Neutrophil (primary cell): ENCODE data around the gene UBE2D2.

Experiments used
- H3K27ac ChIP-seq: fragments of 200-600 bp; sonication (generic); 2 replicates; pipeline ENCODE4 v1.5.1; 2016; ENCODE audit warnings: mild to moderate bottlenecking, moderate library complexity
- H3K27me3 ChIP-seq: fragments of 200-600 bp; sonication (generic); 2 replicates; pipeline ENCODE4 v1.6.0; 2016; ENCODE audit warnings: mild to moderate bottlenecking
- H3K36me3 ChIP-seq: fragments of 200-600 bp; sonication (generic); 2 replicates; pipeline ENCODE4 v1.5.1; 2017
- H3K4me1 ChIP-seq, 2 experiments: fragments of 200-600 bp in 1 of 2; sonication (generic) in 1 of 2; 1 replicate in 1 of 2; 2 replicates in 1 of 2; pipeline versions ENCODE4 v1.5.1 to v1.6.1; 2013 to 2016; ENCODE audit warnings: low read depth in 1 of 2, low read length in 1 of 2, mild to moderate bottlenecking in 1 of 2, moderate library complexity in 1 of 2; ENCODE audit not compliant: control insufficient read depth in 1 of 2, insufficient read depth in 1 of 2
- H3K4me3 ChIP-seq, 2 experiments: fragments of 200-600 bp in 1 of 2; sonication (generic) in 1 of 2; 1 replicate in 1 of 2; 2 replicates in 1 of 2; pipeline ENCODE4 v1.5.1; 2013 to 2016; ENCODE audit warnings: low read depth in 1 of 2, low read length in 1 of 2, mild to moderate bottlenecking in 1 of 2, moderate library complexity in 1 of 2
- H3K9me3 ChIP-seq: fragments of 200-600 bp; sonication (generic); 2 replicates; pipeline ENCODE4 v1.5.1; 2016
- TF ChIP-seq, protein P1 (sequence below): fragments of 200-600 bp; sonication (generic); IDR thresholded peaks from 2 replicates; pipeline ENCODE4 v1.5.1; 2016; ENCODE audit warnings: antibody characterized with exemption

UBE2D2 gene

DNA sequence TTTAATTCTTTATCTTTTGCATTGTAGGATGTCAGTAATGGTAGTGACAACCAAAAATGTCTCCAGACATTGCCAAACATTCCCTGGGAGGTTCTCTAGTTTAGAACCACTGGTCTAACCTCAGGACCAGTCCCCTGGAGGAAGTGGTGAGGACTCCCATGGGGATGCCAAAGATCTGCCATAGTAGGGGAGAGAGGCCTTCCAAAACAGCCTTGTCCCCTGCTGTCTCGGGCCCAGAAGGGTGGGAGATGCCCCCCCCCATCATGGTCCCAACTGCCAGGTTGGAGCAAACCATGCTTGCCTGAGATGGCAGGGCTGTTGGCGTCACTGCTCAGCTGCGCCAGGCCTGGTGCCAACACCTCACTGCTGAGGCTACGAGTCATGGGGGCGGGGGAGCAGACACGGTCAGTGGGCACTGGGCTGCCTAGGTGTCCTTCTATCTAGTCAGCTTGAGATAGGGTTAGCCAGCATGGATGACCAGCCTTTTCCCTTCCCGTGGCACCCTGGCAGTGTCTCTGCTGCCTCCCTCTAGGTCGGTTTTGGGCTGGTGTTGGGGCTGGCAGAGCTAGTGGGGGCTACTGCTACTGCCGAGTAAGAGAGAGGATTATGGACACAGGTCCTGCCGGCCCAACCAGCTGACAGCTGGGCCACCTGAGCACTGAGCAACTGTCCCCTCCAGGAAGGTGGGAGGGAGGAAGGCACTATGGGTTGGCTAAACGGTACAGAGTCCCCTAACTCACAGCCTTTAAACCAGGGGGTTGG lies 78.7 kb downstream of the UBE2D2 start:
- TF ChIP-seq, protein P1, sequence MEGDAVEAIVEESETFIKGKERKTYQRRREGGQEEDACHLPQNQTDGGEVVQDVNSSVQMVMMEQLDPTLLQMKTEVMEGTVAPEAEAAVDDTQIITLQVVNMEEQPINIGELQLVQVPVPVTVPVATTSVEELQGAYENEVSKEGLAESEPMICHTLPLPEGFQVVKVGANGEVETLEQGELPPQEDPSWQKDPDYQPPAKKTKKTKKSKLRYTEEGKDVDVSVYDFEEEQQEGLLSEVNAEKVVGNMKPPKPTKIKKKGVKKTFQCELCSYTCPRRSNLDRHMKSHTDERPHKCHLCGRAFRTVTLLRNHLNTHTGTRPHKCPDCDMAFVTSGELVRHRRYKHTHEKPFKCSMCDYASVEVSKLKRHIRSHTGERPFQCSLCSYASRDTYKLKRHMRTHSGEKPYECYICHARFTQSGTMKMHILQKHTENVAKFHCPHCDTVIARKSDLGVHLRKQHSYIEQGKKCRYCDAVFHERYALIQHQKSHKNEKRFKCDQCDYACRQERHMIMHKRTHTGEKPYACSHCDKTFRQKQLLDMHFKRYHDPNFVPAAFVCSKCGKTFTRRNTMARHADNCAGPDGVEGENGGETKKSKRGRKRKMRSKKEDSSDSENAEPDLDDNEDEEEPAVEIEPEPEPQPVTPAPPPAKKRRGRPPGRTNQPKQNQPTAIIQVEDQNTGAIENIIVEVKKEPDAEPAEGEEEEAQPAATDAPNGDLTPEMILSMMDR = no peak
- no peaks in the 10 kb centered on the region for H3K36me3 ChIP-seq
- H3K4me3 ChIP-seq = no peak overlapping the region
- H3K27ac ChIP-seq = no peak overlapping the region
- H3K27me3 ChIP-seq = peaks cover 99% of the 10 kb centered on the region
- no peaks in the 10 kb centered on the region for H3K9me3 ChIP-seq
- H3K4me1 ChIP-seq = peaks cover 5 to 14% of the 10 kb centered on the region in 2 experiments

DNA sequence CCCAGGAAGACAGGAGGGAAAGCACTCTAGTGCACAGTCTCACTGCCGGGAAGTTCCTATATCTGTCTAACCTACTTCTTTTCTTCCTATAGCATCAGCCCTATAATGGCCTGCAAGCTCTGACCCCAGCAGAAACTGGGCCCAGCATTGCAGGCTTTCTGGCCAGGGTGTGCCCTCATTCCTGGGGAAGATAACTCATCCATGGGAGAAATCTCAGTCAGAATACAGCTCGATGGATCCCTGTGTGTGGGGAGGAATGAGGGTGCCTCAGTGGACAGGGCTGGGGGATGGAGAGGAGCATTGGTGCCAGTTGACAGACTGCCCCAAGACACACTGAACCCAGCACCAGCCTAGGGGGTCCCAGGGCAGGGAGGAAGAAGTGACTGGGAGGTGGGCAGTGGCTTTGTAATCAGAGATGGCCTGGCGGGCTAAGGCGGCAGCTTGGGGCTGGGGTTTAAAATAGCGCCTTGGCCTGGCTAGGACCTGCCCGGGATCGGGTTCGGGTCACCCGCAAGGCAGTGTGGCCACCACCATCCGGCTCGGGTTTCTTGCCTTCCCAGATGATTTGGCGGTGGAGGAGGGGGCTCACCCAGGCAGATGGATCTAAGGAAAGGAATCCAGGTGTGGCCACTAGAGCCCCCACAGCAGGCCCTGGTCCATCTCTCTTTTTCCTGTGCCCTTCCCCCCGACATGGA lies 79.4 kb downstream of the UBE2D2 start:
- no peaks in the 10 kb centered on the region for H3K36me3 ChIP-seq
- peaks cover 5 to 14% of the 10 kb centered on the region in 2 experiments for H3K4me1 ChIP-seq
- H3K9me3 ChIP-seq = no peaks in the 10 kb centered on the region
- peaks cover 100% of the 10 kb centered on the region for H3K27me3 ChIP-seq
- no peak overlapping the region for H3K27ac ChIP-seq
- H3K4me3 ChIP-seq = no peak overlapping the region
- TF ChIP-seq, protein P1 = no peak

DNA sequence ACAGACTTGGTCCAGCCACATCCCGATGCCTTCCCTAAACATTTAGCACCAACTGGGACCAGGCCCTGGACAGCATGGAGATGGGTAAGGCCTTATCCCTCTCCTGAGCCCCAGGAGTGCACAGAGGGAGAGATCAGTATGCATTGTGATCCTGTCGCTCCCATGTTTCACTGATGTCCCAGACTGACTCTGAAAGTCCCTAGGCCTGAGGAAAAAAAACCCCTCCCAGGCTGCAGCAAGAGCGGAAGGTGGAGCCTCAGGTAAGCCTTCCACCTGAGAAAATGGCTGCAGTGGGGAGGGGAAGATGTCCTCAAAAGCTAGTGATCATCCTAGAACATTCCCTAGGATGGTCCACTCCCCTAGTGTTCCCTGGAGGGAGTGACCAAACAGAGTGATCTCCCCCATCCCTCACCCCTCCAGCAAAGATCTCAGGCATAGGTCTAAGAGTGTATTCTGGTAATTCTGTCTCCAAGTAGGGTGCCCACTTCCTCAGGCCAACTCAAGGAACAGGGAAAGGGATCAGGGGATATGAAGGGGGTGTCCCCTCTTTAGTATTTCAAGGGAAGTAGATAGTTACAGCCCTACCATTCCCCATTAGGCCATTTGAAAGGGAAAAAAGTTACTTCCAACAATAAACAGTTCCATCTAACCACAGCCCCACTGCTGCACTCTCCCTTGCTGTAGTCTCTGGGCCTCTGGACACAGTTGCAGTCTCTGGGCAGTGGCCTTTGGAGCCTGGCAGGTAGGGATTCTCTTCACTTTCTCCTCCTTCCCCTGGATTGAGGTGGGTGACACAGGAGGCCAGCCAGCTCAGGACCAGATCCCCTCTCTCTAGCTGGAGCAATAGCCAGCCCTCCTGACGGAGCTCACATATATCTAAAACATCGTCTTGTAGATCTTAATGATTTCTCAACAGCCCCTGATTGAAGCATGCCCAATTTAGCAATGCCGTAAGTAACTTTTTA lies 80.3 kb downstream of the UBE2D2 start:
- Histone ChIP-seq H3K36me3 (no peaks in the 10 kb centered on the region), H3K4me1 (peaks cover 5 to 14% of the 10 kb centered on the region in 2 experiments), H3K27ac (no peak overlapping the region), H3K9me3 (no peaks in the 10 kb centered on the region), H3K27me3 (peaks cover 100% of the 10 kb centered on the region), H3K4me3 (no peak overlapping the region)
- TF ChIP-seq, protein P1 = no peak

DNA sequence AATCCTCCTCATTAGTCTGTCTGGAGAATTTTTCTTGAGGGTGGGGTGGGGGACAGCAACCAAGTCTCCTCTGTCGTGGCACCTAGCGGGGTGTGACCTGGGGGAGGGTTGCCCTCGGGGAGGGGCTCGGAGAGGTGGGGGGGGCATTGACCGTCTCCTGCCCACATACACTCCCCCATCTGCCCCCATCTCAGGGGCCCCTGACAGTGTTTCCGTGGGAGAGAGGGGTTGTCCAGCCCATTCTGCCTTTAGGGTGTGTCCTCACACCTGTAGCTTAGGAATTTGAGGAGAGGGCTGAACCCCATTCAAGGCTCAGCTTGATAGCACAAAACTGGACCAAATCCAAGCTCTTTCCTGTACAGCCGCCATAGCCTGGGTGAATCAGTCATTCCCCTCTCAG lies 81.1 kb downstream of the UBE2D2 start:
- no peaks in the 10 kb centered on the region for H3K36me3 ChIP-seq
- no peak overlapping the region for H3K27ac ChIP-seq
- peaks cover 100% of the 10 kb centered on the region for H3K27me3 ChIP-seq
- TF ChIP-seq, protein P1 = no peak
- no peaks in the 10 kb centered on the region for H3K9me3 ChIP-seq
- H3K4me3 ChIP-seq = no peak overlapping the region
- peaks cover 3 to 10% of the 10 kb centered on the region in 2 experiments for H3K4me1 ChIP-seq
